GM19328 (cell line): ENCODE measurements around the gene RBCK1.
A peak's percentile ranks its signal among the peaks of the same experiment; 100 is the strongest.
"Not testable (repeated sequence)": the region's sequence is repeated elsewhere in the genome, so short reads cannot be mapped to it uniquely, and the experiment has no call there.

Experiments
- ATAC-seq: cut with Tn5 transposase; IDR thresholded peaks from one replicate; pipeline ENCODE4 v1.9.1; 2021; ENCODE audit warnings: mild to moderate bottlenecking, moderate library complexity; ENCODE audit not compliant: unreplicated experiment

Gene RBCK1

DNA sequence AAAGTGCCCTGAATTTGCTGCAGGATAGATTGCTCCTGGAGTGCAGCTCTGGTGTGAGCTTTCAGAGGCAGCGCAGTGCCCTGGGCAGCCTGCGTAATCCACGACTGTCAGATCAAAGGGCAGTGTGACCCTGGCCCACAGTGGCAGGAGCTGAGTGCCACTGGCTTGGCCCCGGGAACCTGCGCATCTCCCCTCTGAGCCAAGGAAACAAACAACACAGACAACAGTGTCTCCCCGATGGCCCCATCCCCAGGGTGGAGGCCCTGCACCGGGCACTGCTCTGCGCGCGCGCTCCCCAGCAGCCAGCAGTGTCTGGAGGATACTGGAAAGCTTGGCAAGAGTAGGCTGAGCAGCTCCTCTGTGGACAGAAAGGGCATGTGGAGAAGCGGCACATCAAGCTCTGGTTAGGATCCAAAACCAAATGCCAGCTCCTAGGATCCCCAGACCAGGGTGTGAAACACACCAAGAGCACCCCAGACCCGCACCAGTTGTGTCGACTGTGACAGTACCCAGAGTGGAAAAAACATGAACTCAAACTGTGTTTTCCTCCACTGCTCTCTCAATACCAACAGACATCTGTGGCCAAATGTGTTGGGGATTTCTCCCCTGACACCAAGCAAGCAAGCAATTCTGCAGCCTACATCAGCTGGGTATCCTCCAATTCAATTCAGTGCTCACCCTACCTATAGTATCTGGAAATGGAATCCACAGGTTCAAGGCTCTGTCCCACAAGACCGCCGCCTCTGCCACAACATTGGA lies 26.7 kb downstream of the RBCK1 start:
- ATAC-seq = no peak

DNA sequence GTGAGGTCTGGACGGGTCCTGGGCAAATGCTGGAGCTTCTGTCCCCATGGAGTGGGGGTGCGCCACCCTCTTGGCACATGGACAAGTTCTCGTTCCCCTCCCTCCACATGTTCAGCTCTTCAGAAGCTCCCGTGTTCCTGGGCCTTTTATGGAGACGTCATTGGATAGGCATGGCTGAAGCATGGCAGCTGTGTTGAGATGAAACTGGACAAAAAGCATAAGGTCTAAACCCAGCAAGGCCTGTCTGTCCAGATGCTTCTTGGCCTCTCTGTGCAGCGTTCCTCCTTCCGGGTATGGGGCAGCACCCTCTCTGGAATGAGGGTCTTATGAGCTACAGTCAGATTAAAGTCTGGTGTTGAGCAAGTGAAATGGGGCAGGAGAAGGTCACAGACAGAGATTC lies 27.5 kb downstream of the RBCK1 start:
- no peak for ATAC-seq

DNA sequence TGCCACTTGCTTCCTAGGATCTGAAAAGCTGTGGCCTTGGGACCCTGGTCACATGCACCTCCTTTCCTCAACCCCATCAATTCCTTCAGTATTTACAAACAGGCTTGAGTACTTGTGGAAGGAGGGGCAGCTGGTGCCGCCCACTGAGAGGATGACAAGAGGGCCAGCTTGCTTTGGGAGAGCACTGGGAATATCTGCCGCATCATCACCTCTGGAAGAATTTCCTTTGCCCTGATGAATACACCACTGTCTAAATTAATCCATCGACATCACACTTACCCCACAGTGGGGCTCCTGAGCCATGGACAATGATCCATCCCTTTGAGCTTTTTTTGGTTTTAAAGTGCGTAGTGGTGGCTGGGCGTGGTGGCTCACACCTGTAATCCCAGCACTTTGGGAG lies 28.4 kb downstream of the RBCK1 start:
- ATAC-seq = no peak

DNA sequence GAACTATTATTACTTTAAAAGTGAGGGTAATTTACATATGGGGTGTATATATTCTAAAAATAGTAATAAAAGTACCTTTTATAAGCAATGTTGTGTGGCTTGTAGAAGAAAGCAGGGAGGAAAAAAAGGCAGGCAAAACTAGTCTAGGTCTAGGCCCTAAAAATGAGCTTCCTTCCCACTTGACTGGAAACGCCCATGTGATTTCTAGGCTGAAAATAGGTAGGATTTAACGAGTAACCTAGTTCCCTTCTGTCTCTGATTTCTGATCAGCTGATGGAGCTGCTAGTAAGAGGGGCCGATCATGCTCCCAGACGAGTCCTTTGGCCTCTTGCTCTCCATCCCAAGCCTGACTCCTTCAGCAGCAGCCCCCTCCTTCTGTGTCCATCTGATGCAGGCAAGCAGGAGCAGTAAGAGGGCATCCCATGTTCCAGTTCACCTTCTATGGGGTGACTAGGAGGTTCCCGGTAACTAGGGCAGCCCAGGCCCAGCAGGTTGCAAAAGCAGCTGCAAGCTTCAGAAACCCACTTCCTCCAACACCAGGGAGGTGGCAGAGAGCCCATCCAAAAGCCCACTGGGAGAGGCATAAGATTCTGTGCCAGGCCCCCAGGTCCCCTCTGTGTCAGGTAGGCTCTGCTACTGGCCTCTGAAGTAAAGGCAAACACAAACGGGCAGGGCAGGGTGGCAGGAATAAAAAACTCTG lies 29.8 kb downstream of the RBCK1 start:
- no peak for ATAC-seq

DNA sequence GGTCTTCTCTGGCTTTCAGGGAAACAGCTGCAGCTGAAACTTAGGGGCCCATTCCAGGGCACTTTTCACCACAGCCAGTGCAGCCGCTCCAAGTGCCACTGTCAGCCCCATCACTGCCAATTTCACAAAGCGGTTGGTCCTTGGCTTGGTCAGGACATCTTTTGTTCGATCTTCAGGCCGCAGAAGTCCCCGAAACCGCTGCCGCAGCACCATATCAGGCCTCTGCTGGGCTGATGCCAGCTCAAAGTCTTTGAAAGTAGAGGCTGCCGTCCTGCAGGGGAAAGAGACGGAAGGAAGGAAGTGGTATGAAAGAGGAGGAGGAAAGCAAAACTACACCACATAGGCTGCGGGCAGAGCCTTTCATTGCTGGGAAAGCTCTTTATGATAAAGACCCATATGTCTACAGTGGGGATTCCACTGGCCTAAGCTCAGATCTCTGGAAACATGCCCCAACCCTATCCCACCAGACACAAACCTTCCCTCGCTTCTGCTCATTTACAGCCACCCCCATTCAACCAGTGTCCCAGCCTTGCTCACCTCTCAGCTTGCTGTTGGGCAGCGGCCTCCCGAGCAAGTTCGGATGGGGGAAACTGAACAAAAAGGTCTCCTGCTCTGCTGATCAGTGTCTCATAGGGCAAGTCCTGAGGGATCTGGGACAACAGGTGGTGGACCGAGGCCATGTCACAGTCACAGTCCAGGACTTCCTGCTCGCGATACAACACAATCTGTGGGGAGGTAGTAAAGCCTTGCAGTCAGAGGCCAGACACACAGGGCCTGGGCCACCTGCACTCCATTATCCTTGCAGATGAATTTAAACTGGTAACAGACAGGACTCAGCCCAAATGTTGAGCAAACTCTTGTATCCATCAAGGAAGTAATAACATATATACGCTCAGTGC lies 30.7 kb downstream of the RBCK1 start:
- no peak for ATAC-seq

DNA sequence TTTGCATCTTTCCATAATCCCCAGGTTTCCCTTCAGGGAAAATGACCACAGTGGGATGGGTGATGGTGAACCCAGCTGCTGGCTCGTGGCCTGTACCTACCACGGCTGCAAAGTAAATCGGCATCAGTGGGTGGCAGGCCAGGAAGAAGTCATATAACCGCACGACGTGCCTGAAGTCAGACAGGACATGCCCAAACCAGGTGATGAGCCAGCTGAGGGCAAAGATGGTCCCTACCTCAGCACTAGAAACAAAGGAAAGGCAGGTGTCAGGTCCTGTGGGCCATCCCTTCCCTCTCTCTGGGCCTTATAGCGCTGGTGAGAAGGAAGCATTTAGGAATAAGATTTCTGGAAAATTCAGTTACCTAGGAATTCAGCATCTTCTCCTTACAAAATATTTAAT lies 32.0 kb downstream of the RBCK1 start:
- ATAC-seq = no peak

DNA sequence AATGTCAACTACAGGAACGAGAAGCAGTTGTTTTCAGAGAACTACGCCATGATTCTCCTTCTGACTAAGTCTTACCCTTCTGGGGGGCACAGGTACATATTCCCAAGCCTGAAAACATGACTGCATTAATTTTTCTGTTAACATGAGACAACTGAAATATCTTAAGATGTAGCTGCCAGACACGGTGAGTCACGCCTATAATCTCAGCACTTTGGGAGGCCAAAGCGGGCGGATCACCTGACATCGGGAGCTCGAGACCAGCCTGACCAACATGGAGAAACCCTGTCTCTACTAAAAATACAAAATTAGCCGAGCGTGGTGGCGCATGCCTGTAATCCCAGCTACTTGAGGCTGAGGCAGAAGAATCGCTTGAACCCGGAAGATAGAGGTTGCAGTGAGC lies 32.5 kb downstream of the RBCK1 start:
- ATAC-seq = no peak

DNA sequence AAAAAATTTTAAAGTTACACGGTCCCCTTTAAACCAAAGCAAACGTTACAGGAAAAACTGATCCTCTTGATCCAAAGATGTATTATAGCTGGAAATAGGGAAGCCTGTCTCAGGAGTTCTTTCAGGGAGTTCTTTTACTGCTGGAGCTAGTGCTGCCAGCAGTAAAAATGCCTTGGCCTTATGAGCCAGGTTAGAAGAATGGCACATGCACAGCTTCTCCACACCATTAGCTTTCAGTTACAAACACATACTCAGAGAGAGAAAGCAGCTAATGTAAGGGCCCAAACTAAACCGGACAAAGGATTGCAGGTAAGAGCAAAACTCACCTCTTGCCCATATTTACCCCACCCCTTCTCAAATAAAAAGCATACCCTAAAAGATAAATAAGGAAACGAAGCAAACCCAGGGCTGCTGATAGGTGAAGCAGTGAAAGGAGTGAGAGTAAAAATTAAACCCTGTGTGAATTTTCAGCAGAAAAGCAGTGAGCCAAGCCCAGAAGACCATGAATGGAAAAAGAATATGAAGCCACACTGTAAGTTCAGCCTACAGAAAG lies 35.2 kb downstream of the RBCK1 start:
- no peak for ATAC-seq

DNA sequence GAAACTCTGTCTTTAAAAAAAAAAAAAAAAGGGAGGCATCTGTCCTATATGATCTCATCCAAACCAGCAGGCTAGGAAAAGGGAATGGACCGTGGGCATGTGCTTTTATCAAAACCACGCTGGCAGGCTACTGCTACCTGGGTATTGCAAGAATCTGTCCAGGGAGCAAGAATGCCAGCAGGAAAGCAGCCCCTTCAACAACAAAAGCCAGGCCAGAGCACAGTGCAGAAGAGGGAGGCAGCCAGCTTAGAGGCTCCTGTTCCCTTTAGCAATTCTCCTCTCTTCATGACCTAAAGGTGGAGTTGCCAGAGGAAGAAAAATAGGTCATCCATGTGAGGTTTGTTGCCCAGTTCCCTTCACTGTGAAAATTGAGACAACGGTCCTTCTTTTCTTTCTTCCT lies 36.0 kb downstream of the RBCK1 start:
- ATAC-seq = no peak

DNA sequence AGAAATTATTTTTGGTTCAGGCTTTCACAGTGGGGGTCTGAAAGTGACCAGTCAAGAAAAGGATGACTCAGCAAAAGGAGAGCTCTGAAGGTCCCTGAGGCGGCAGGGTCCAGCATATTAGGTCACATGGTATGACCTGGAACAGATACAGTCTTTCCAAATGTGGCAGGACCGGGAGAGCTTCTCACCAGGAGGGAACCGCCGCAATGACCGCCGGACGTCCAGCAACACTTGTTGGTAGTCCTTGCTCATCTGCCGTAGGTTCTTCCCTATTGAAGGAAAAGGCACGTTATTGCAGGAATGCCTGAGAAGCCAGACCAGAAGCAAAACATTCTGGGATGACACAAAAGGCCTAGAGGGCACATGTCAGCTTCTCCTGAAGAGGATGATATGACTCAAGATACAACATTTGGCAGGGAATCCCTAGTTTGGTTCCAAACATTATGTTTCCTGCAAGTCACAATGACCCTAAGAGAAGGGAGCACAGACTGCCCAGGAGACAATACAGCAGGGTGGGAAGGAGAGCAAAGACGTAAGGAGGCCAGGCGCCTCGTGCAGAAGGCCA lies 36.8 kb downstream of the RBCK1 start:
- no peak for ATAC-seq

DNA sequence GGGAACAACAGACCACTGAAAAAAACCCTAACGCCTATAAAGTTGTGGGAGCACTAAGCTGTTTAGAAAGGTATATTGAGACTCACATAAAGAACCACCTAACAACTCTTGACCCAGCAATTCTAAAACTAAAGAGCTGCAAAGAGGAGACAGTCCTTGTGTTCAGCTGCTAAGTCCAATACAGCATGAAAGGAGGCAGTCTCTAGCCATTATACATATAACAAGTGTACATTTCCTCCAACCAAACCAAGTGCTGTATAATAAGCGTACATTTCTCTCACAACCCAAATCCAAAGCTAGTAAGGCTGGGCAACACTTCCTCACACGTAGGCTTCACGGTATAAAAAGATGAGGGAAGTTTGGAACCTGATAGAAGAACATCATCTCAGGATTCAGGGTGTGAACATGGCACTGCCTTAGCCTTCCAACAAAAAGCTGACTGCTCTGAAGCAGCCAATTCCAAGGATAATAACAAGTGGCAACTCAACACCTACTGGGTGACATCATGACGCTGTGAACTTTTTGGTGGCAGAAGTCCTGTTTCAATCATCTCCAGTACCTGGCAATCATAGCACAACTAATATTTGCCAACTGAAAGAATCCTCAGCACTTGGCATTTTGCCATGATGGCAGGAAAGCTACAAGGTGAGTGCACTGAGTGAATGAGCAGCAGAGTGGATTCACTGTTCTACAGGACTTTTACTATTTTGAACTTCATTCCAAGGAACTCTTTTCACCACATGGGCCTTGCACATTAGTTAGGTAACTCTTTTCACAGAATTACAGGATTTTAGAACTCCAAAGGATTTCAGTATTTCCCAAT lies 37.6 kb downstream of the RBCK1 start:
- ATAC-seq = no peak

DNA sequence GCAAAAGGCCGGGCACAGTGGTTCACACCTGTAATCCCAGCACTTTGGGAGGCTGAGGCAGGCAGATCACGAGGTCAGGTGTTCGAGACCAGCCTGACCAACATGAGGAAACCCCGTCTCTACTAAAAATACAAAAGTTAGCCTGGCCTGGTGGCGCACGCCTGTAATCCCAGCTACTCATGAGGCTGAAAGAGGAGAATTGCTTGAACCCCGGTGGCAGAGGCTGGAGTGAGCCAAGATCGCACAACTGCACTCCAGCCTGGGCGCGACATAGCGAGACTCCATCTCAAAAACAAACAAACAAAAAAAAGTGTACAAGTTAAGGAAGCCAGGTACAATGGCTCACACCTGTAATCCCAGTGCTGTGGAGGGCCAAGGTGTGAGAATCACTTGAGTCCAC lies 43.9 kb downstream of the RBCK1 start:
- ATAC-seq = not testable (repeated sequence)

DNA sequence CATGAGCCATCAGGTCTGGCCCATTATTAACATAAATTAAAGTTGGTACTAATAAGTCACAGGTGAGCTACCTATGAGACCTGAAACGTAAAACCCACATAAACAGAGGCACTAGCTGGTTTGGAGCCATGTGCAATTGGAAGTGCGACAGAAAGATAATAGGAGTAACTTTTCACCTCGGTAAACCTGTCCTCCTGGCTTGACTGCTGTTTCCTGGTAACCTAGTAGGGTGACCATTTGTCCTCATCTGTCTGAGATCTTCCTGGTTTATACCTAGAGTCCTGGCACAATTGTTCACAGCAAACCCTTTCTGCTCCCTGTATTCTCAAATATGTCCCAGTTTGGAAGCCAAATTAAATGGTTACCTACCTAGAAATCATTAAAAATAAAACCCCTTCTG lies 46.9 kb downstream of the RBCK1 start:
- no peak for ATAC-seq

DNA sequence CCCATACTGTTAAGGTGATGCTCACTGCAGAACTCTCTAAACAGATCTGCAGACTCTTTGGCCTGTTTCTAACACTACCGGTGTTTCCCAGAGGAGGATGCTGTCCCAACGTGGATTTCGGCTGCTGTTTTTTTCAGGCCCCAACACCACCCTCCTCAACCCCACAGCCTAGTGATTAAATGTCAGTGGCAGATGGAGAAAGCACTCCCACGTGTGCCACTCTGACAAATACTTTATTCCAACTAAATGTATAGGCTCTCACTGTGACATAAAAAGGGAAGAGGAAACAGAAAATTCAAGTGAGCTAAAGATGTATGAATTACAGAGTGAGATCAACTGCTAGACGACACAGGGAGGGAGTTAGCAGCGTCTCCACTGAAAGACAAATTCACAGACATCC lies 50.7 kb downstream of the RBCK1 start:
- ATAC-seq = no peak

DNA sequence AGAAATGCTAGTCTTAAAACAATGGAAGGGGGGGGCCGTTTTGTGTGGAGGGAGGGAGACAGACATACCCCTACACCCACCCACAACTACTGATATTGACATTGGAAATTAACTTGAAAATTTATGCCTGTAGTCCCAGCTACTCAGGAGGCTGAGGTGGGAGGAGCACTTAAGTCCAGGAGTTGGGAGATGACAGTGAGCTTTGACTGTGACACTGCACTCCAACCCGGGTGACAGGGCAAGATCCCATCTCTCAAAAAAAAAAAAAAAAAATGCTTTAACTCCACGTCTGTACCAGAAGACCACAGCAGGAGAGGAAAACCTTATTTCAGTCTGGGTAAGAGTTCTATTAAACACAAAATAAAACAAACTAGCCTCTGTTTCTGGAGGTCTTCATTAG lies 52.1 kb downstream of the RBCK1 start:
- no peak for ATAC-seq

DNA sequence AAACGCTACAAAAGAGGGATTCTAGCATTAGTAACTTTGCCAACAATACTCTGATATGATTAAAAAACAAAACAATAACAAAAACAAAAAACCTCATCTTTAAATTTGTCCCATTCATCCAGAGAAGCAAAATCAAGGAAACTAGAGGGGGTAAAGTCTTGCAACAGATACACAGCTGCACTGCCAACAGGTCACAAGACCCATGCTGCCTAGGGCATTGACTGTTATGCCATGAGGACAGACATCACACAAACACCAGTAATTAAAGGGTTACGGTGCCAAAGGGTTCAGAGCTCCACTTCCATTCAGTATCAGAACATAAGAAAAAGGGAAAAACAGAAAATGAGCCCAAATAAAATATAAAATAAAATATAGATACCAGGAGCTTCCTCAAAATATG lies 52.6 kb downstream of the RBCK1 start:
- ATAC-seq = no peak

DNA sequence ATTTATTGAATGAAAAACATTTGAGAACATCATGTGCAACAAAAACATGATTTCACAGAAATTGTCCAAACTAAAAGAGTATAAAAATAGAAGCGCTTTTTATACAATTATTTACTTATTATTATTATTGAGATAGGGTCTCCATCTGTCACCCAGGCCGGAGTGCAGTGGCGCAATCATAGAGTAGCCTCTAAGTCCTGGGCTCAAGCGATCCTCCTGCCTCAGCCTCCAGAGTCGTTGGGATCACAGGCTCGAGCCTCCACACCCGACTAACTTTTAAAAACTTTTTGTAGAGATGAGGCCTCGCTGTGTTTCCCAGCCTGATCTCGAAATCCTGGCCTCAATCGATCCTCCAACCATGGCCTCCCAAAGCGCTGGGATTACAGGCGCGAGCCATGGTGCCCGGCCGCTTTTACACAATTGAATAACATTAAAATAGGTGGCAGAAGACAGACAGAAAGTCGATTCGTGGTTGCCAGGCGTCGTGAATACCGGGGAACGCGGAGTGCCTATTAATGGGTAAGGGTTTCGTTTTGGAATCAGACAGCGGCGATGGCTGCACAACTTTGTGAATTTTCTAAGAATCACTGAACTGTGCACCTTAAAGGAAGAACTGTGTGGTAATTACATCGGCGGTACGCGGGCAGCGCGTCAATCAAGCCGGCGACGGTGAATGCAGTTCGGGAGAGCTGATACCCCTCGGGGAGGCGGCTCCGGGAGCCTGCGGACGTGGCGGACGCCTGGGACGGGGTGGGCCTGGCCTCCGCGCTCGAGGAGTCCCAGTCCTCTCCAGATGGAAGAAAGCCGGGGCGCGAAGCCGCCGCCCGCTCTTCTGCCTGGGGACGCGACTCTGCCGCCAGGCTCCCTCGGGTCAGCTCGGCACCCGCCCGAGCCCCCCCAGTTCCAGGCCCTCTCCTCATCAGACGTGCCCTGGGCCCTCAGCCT lies 53.4 kb downstream of the RBCK1 start:
- peak; percentile 36 for ATAC-seq

DNA sequence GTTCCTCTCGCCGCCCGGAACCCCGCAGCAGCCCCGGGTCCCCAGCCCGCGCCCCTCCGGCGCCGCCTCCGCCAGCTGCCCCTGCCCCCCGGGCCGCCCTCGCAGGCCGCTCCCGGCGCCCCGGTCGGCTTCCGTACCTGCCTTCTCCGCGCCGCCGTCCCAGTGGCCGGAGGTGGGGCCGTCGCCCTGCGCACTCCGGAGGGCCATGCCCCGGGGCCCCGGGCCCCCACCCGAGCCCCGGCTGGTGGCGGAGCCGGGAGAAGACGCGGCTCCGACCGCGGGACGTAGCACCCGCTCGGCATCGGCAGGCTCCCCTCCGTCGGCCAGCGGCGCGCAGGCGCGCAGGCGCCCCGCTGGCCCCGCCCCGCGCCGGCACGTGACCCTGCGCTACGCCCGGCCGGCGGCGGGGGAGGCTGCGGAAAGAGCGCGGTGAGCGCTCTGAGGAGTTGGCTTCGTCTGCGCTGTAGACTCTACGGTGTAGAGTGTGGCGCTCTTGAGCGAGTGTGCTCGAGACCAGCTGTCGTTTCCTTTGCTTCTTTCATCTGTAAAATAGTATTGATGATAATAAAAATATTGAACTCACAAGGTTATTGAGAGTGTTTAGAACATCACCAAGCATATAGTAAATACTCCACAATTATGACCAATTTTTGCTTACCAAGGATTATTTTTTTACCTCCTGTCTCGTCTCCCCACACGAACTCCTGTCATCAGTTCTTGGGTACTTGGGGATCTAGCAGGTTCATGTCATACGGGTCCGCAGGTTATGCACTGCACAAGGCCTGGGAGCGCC lies 54.3 kb downstream of the RBCK1 start, which contains the start of gene TBC1D20:
TSS of gene TBC1D20 (minus strand) at position 335 of the 793 bp plus-strand sequence. CDS start at position 207, 128 bp downstream.
- ATAC-seq = peak; percentile 87
